Neuron (in vitro differentiated cells): ENCODE data around the gene HK3.

Experiments
- H2AFZ ChIP-seq: one replicate; pipeline ENCODE4 v1.6.1; 2013; ENCODE audit warnings: low read depth, mild to moderate bottlenecking, inconsistent platforms, low read length, moderate library complexity
- H3K27me3 ChIP-seq: one replicate; pipeline ENCODE4 v1.6.1; 2013; ENCODE audit warnings: low read length; ENCODE audit not compliant: insufficient read depth
- H3K36me3 ChIP-seq: one replicate; pipeline ENCODE4 v1.6.1; 2013; ENCODE audit warnings: low read length; ENCODE audit not compliant: insufficient read depth
- H3K4me1 ChIP-seq: one replicate; pipeline ENCODE4 v1.6.1; 2013; ENCODE audit warnings: low read length; ENCODE audit not compliant: insufficient read depth
- H3K4me3 ChIP-seq: 2 replicates; pipeline ENCODE4 v1.5.1; 2013; ENCODE audit warnings: mild to moderate bottlenecking, low read length, moderate library complexity
- H3K9me3 ChIP-seq: one replicate; pipeline ENCODE4 v1.6.1; 2013; ENCODE audit warnings: low read length

HK3 gene

DNA sequence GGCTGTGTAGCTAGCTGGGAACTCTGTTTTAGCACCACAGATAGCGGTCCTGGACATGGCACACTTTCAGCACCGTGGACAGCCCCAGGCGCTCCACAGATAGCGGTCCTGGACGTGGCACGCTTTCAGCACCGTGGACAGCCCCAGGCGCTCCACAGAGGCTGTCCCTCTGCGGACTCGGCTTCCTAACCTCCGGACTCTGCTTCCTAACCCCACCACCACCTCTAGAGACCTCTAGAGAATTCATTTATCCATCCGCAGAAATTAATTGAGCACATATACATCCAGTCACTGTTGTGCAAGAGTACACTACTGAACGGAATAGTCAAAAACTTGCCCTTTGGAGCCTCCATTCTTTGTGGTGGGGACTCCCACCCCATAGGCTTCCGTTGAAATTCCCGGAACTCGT lies 61.4 kb downstream of the HK3 start:
- Histone ChIP-seq H3K4me3 (no peak overlapping the region), H3K4me1 (no peaks in the 10 kb centered on the region), H2AFZ (no peak overlapping the region), H3K27me3 (peaks cover 22% of the 10 kb centered on the region), H3K9me3 (no peaks in the 10 kb centered on the region), H3K36me3 (no peaks in the 10 kb centered on the region)

DNA sequence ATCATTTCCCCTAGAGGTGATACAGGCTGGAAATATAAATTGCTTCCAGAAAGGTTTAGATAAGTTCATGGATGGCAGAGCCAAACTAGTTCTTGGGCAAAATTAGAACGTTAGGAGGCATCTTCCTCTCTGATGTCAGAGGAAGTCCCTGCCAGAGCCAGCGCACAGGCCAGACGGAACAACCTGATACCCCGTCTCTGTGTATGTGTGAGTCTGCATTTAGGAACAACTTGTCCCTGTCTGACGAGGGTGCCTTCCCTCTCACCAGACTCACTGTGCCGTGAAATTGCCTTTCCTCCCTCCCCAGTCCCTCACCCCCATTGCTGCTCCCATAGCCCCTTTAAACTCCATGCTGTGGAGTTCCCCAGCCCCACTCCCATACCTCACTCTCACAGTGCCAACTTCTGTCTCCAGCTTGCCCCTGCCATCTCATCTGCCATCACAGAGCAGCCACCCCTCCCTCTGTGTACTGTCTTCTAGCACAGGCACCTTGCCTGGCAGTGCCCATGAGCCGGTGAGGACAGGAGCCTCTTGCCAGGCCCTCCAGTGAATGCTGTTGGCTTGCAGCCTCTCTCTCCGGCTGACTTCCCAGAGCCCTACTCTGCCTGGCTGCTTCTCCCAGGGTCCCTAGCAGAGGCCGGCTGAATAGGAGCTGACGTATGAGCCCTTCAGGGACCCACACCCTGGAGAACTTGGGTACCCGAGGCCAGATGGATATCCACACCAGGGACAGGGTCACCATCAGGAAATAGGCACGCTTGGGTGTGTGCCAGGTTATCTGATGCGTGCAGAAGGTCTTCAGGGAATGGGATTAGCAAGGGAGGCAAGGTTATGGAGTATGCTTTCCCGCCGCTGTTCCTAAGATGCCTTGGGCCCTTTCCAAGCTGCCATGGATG lies 62.1 kb downstream of the HK3 start:
- peaks cover 22% of the 10 kb centered on the region for H3K27me3 ChIP-seq
- no peaks in the 10 kb centered on the region for H3K9me3 ChIP-seq
- no peaks in the 10 kb centered on the region for H3K36me3 ChIP-seq
- no peak overlapping the region for H2AFZ ChIP-seq
- no peaks in the 10 kb centered on the region for H3K4me1 ChIP-seq
- no peak overlapping the region for H3K4me3 ChIP-seq

GRCh38 chr5:176835918-176836317 lies 63.2 kb downstream of the HK3 start:
- H2AFZ ChIP-seq, result no peak overlapping the region

GRCh38 chr5:176833286-176833685 lies 65.9 kb downstream of the HK3 start:
- no peaks in the 10 kb centered on the region for H3K36me3 ChIP-seq
- H3K9me3 ChIP-seq, result no peaks in the 10 kb centered on the region
- no peak overlapping the region for H2AFZ ChIP-seq
- peaks cover 16% of the 10 kb centered on the region for H3K27me3 ChIP-seq
- H3K4me1 ChIP-seq, result no peaks in the 10 kb centered on the region
- no peak overlapping the region for H3K4me3 ChIP-seq

More at GRCh38 chr5:176835918-176836317, 63.2 kb downstream of the HK3 start:
- Histone ChIP-seq H3K9me3 (no peaks in the 10 kb centered on the region), H3K4me3 (no peak overlapping the region), H3K36me3 (no peaks in the 10 kb centered on the region), H3K4me1 (no peaks in the 10 kb centered on the region), H3K27me3 (peaks cover 22% of the 10 kb centered on the region)

- Histone ChIP-seq H2AFZ (no peak overlapping the region), H3K4me3 (no peak overlapping the region), H3K9me3 (no peaks in the 10 kb centered on the region), H3K36me3 (no peaks in the 10 kb centered on the region), H3K27me3 (peaks cover 16% of the 10 kb centered on the region), H3K4me1 (no peaks in the 10 kb centered on the region)
These were observed 67.0 kb downstream of the HK3 start for GRCh38 chr5:176832162-176832561.

DNA sequence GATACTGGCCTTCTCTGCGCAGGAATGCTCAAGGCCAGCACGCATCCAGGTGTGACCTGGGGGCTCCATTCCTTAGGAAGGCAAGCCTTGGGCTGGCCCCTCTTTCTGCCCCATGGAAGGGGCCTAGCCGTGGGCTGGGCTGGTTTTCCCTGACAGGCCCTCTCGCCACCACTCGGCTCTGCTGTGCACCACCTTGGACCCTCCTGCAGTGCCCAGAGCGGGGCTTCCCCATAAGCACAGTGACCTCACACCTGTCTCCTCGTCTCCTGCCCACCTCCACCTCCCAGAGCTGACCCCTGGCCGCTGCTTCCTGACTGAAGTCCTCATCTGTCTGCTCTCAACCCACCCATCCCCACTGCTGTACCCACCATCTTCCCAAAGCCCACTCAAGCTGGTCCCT lies 67.7 kb downstream of the HK3 start:
- no peaks in the 10 kb centered on the region for H3K4me1 ChIP-seq
- H2AFZ ChIP-seq, result no peak overlapping the region
- no peak overlapping the region for H3K4me3 ChIP-seq
- H3K36me3 ChIP-seq, result no peaks in the 10 kb centered on the region
- H3K9me3 ChIP-seq, result no peaks in the 10 kb centered on the region
- peaks cover 13% of the 10 kb centered on the region for H3K27me3 ChIP-seq

DNA sequence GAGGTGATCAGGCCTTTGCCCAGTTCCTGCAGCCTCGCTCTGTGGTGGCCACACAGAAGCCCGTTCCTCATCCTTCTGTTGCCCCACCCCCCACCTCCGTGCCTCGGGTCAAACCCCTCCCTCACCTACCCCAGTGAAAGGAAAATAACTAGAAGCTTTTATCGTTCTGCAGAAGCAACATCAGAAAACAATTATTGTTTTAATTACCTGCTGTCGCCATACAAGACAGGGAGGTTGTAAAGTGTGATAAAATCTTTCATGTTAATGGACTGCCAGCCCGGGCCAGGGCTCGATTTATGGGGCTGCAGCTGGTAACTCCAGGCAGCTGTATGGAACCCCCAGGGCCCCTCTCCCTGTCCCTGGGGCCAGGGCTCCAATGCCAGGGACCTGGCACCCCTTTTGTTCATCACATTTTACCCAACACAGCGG lies 68.1 kb downstream of the HK3 start:
- no peak overlapping the region for H3K4me3 ChIP-seq
- H3K4me1 ChIP-seq, result no peaks in the 10 kb centered on the region
- no peaks in the 10 kb centered on the region for H3K9me3 ChIP-seq
- no peaks in the 10 kb centered on the region for H3K36me3 ChIP-seq
- H2AFZ ChIP-seq, result no peak overlapping the region
- peaks cover 16% of the 10 kb centered on the region for H3K27me3 ChIP-seq
